HG03066 (cell line): ENCODE measurements around the gene COBLL1.
"Not testable (repeated sequence)": the region's sequence is repeated elsewhere in the genome, so short reads cannot be mapped to it uniquely, and the experiment has no call there.

Source experiments
- ATAC-seq: cut with Tn5 transposase; IDR thresholded peaks from one replicate; pipeline ENCODE4 v1.9.1; 2021; ENCODE audit warnings: low read depth; ENCODE audit not compliant: unreplicated experiment

The COBLL1 gene

DNA sequence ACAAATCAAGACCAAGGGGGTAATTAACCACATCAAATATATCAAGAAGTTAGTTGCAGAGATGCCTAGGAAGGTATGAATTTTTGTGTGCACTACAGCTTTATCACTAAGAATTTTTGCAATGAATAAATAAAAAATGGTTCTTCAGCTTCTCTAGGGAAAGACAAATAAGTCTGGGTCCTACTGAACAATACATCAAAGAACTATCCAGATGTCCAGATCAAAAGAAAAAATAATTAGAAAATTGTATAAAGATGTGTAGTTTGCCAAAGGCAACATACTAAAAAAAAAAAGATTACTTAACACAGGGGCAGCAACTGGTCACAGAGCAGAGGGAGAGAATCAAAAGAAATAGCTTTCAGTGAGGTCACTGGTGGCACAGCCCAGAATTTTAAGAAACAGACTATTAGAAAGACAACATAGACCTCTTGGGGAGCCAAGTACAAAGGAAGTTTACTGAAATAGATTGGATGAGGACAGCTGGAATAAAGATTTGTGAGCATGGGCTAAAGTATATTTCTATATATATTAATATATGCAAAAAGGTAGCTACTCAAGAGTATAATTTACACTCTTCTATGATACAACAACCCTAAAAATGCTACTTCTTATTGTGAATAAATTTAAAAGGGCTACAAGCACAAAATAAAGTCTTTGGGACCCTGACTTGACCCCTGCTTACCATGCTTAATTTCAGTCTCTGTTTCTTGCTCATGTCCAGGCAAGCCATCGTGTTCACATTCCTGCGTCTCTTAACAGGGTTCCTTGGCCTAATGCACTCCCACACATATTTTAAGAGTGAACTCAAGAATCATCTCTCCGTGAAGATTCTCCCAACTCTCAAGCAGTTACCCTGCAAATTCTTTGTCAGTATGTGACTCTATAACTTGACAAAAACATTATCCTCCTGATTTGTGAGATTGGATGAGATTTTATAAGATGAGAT lies 121.4 kb downstream of the COBLL1 start:
- ATAC-seq: no peak

GRCh38 chr2:164717000-164717803 lies 124.4 kb downstream of the COBLL1 start:
- no peak for ATAC-seq

GRCh38 chr2:164714471-164714870 lies 127.2 kb downstream of the COBLL1 start:
- no peak for ATAC-seq

- no peak for ATAC-seq
Measured at GRCh38 chr2:164711766-164712138, 129.9 kb downstream of the COBLL1 start.

- no peak for ATAC-seq
Measured at GRCh38 chr2:164710837-164711765, 130.5 kb downstream of the COBLL1 start.

DNA sequence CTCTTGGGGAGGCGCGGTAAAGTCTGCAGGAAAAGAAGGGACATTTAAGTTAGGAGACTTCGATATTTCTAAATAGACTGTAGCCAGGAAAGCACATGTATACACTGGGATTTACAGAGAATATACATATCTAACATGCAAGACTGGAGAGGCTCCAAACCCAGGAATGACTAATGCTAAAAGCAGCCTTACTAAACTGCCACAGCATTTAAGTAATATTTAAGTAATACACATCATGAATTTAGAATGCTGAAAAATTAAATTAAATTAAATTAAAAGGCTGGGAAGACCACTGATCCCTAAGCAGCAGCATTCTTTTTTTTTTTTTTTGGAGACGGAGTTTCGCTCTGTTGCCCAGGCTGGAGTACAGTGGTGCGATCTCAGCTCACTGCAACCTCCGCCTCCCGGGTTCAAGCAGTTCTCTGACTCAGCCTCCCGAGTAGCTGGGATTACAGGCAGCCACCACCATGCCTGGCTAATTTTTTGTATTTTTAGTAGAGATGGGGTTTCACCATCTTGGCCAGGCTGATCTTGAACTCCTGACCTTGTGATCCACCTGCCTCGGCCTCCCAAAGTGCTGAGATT lies 131.3 kb downstream of the COBLL1 start:
- not testable (repeated sequence) for ATAC-seq

- ATAC-seq: no peak
Measured at GRCh38 chr2:164706522-164706921, 135.1 kb downstream of the COBLL1 start.

DNA sequence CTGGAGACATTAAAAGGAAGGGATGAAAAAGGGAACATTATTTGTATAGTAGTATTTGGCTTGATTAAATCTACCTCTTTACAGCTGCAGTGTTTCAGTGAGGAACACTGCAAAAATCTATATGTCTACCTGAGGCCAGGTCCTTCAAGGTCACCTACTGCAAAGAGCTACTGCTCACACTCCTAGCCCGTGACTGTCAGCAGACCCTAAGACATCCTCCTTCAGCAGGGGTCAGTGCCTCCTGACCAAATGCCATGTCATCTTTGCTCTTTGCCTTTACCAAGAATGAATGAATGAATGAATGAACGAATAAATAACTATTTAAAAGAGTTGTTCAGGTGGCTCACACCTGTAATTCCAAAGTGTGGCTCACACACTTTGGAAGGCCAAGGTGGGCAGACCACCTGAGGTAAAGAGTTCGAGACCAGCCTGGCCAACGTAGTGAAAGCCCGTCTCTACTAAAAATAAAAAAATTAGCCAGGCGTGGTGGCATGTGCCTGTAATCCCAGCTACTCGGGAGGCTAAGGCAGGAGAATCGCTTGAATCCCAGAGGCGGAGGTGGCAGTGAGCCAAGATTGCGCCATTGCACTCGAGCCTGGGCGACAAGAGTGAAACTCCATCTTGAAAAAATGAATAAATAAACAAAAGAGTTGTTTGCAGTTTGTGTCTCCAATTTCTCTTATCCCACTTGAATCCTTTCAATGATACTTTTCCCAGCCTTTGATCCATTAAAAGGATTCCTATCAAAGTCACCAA lies 136.0 kb downstream of the COBLL1 start:
- ATAC-seq: no peak

DNA sequence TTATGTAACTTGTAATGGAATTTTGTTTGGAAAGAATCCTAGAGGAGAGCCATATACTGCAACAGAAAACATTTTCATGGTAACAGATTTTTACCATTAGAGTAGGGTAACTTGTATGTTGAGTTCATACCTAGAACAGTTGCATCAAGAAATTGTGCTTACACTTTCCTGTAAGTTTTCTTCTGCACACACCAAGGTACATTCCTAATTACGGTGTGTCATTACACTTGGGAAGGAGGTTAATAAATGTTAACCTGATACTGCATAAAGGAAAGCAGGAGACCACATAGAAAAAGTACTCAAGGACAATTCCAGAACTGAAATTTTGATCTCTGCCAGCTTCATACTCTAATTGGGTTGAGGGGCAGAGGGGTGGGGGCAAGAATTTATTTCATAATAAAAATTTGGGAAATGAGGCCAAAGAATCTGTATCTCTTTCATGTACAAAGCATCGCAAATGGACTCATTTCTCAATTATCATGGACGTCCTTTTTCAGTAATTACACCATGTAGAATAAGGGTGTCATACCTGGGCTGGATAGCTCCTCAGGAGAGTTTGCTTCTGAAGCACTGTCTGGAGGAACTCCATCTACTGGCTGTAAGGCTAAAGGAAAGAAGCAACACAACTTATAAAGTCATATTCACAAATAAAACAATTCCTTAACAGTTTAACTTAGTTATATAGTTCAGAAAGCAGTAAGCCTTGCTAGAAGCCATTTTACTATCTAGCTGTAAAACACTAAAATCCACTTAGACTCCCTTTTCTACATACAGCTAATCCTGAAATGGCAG lies 137.5 kb downstream of the COBLL1 start:
- ATAC-seq: no peak

GRCh38 chr2:164701565-164701964 lies 140.1 kb downstream of the COBLL1 start:
- no peak for ATAC-seq

DNA sequence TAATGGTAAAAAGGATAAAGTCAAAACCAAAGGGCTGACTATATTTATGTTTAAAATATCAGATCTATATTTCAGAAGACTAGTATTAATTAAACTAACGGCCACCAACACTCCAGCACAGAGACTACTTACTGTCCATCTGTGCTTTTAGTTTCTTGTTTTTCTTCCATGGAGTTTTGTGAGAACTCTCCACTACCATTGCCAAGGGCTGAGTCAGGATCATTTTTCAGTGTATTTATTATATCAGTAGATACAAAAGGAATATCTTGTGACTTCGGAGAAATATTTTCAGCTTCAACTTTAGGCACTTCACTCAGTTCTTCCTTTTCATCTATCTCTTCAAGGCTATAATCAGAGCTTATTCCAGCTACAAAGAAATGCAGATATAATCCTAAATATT lies 141.2 kb downstream of the COBLL1 start:
- no peak for ATAC-seq

- no peak for ATAC-seq
Measured at GRCh38 chr2:164697688-164698461, 143.7 kb downstream of the COBLL1 start.

DNA sequence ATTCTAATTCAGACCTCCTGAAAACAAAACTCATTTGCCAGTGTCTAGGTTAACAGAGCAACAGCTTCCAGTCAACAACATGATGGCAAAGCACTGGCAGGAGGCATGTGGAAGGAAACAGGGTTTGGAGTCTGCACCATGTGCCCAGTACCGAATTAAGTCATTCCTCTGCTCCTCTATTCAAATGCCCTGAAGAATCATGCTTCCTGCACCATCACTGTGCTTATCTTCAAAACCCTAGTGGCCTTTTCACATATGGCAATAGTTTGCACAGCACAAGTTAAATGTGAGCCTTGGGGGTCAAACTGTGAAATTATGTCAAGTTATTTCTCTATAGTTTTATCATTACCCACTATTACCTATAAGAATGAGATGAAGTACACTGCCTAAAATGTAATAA lies 145.0 kb downstream of the COBLL1 start:
- ATAC-seq: no peak

DNA sequence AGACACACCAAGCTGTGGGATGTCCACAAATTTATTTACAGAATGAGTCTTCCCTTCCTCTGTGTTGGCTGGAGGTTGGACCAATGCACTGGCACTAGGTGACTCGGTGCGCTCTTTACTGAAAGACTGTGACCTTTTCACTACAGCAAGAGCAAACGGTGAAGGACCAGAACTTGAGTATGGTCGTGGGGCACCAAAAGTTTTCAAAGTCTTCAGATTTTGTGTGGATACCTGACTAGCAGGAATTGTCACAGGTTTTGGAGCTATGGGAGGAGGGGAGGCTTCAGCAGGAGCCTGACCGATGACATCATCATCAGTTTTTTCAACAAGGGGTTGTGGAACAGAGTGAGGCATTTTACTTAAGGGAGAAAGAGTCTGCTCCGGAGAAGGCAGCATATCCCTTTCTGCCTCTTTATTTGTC lies 147.3 kb downstream of the COBLL1 start:
- no peak for ATAC-seq

- ATAC-seq: no peak
Measured at GRCh38 chr2:164693834-164694233, 147.8 kb downstream of the COBLL1 start.

- ATAC-seq: no peak
Measured at GRCh38 chr2:164693390-164693789, 148.2 kb downstream of the COBLL1 start.

GRCh38 chr2:164692958-164693357 lies 148.7 kb downstream of the COBLL1 start:
- no peak for ATAC-seq

DNA sequence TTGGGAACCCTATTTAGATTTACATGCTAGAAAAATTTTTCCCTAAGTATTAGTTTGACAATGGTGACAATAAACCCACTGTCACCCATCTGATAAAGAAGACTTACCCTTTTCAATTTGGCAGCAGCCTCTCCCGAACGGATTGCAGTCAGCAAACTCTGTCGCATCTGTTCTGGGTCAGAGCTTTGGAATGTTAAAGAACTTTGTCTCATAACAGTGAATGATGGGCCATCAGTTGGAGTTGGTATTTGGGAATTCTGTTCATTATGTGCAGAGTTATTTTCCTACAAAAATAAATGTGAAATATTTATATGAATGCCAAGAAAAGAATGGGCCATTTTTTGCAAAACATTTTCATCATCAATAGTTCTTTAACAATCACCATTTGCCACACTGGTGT lies 149.5 kb downstream of the COBLL1 start:
- no peak for ATAC-seq
